GM21367 (cell line): ENCODE data around the gene RTKN.

ENCODE experiments used
- ATAC-seq: cut with Tn5 transposase; IDR thresholded peaks from one replicate; pipeline ENCODE4 v1.9.1; 2021; ENCODE audit not compliant: unreplicated experiment

Gene RTKN

GRCh38 chr2:74381751-74382150 is 60.0 kb downstream of the RTKN start:
- ATAC-seq: no peak

GRCh38 chr2:74379851-74380789 is 61.6 kb downstream of the RTKN start, which contains the start of gene DCTN1:
Gene DCTN1 (minus strand): TSS chr2:74380311. CDS start chr2:74380037, 274 bp downstream.
- ATAC-seq: peak; percentile 64

- no peak for ATAC-seq
Measured at GRCh38 chr2:74378007-74378406, 63.7 kb downstream of the RTKN start.

GRCh38 chr2:74375838-74376237 is 65.9 kb downstream of the RTKN start:
- ATAC-seq: no peak
